C4-2B (cell line): ENCODE data around the gene PYROXD2.

ENCODE experiments used
- H3K27ac ChIP-seq: fragments of 450-650 bp; 2 replicates; pipeline ENCODE4 v1.5.1; 2017
- CTCF ChIP-seq: fragments of 450-650 bp; conservative IDR thresholded peaks from 2 replicates; pipeline ENCODE4 v1.5.1; 2017; ENCODE audit warnings: mild to moderate bottlenecking
- ZFX ChIP-seq: fragments of 450-650 bp; IDR thresholded peaks from 2 replicates; pipeline ENCODE4 v1.6.1; 2017

Gene PYROXD2

GRCh38 chr10:98396096-98397063 lies 18.6 kb downstream of the PYROXD2 start:
- no peak overlapping the region for H3K27ac ChIP-seq
- TF ChIP-seq CTCF = no peak
- no peak for TF ChIP-seq ZFX

GRCh38 chr10:98394851-98395440 lies 20.0 kb downstream of the PYROXD2 start:
- H3K27ac ChIP-seq = no peak overlapping the region
- TF ChIP-seq ZFX (no peak), CTCF (no peak)

- no peak overlapping the region for H3K27ac ChIP-seq
- TF ChIP-seq CTCF = no peak
- TF ChIP-seq ZFX = no peak
These were observed 23.4 kb downstream of the PYROXD2 start for GRCh38 chr10:98391578-98391991.

DNA sequence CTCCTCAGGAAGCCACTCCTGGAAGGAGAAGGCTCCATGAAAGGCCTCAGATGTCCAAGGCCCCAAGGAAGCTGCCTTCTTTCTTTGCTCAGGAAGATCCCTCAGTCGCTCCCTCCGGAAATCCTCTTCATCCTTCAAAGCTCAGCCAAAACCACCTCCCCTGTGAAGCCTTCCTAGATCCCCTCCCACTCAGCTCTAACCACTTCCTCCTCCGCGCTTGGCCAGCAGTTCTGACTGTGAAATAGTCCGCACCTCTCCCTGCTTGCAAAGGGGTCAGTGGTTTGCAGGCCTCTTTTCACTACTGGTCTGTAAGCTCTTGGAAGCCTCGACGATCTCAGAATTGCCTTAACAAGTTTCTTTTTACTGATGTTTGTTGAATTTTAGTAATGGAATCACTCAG lies 23.9 kb downstream of the PYROXD2 start:
- H3K27ac ChIP-seq = no peak overlapping the region
- TF ChIP-seq ZFX = no peak
- TF ChIP-seq CTCF = no peak

DNA sequence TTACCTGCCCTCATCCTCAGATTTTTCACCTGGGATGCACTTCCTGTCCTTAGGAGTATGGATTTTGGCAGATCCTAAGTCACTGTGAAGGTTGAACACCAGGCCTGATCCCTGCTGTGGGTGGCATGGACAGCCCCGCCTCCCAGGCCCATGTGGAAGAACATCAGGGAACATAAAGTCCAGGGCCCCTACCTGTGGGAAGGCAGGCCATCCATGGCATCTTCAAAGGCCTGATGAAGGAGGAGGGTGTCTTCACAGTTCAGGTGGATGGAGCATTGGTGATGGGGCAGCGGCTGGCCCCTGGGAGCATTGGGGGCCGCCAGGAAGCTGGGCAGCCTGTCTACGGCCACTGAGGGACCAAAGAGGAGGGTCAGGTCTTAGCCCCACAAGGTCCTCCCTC lies 24.6 kb downstream of the PYROXD2 start:
- TF ChIP-seq CTCF = no peak
- no peak overlapping the region for H3K27ac ChIP-seq

- no peak for TF ChIP-seq ZFX
- TF ChIP-seq CTCF = no peak
- no peak overlapping the region for H3K27ac ChIP-seq
These were observed 25.6 kb downstream of the PYROXD2 start for GRCh38 chr10:98389398-98389797.

- H3K27ac ChIP-seq = no peak overlapping the region
- TF ChIP-seq CTCF (no peak), ZFX (no peak)
These were observed 26.8 kb downstream of the PYROXD2 start for GRCh38 chr10:98388101-98388655.
